SK-N-DZ (cell line): ENCODE results near the gene RAI1.

Experiments used
- DNase-seq: peaks from one replicate; pipeline ENCODE4 v3.0.0-alpha.2; 2015; ENCODE audit warnings: low spot score

RAI1 gene

DNA sequence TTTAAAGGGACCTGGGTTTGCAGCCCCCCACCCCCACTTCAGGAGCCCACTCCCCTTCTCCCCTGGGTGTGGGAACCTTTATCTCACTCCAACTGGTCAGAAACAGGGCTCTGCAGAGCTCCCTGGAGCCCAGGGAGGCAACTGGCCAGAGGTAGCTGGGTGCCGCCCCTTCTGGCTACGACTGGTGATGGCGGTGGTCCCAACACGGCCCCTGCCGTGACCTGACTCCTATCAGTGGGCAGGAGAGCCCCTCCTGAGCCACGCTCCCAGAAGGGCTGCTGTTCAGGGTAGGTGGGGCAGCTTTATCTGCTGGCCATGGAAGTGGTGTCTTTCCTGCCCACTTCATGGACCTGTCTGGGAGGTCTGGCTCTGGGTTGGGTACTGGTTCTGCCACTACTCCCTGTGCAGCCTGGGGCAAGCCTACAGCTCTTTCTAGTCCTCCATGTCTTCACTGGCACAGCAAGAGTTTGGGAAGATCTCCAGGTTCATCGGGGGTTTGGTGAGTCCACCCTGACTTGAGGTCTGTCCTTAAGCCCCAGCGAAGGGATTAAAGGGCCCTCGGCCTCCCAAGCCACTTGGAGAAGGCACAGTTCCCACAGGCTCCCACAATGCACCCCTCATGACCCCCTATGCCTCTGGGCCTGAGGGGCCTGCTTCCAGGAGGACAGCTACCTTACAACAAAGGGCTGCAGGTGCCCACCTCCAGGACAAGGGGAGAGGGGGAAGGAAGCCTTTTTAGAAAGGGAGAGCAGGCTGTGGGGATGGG, 161.0 kb downstream of the RAI1 start:
- no peak for DNase-seq

DNA sequence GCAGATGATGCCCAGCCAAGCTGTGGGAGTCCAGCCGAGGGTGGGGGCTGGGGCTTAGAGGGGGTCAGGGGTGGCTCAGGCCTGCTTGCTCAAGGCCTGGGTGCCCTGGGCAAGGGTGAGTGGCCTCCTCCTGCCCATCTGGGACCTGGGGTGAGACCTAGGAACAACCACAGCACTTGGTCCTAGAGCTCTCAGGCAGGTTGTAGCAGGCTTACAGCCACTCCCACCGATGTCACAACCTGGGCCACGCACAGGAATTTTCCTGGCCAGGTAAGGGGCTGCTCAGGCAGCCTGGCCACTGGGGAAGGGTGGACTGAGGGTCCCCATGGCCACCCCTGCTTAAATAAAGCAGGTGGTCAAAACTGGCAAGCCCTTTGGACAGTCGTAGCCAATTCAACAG, 161.8 kb downstream of the RAI1 start:
- no peak for DNase-seq

DNA sequence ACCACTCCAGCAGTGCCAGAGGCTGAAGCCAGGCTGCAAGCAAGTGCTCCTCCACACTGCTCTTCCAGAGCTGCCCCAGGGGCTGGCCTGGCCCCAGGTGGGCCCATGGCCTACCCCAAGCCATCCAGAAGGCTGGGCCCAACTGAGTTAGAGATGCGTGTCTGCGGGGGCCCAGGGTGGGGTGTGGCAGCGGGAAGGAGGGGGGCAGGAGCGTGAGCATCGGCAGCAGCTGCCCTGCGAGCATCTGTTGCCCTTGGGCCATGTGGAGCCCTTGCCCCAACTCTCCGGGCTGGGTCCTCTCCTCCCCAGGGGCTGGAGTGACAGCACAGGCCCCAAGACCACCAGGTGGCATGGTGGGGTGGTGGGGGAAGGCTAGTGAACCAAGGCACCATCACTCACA, 162.8 kb downstream of the RAI1 start:
- no peak for DNase-seq

DNA sequence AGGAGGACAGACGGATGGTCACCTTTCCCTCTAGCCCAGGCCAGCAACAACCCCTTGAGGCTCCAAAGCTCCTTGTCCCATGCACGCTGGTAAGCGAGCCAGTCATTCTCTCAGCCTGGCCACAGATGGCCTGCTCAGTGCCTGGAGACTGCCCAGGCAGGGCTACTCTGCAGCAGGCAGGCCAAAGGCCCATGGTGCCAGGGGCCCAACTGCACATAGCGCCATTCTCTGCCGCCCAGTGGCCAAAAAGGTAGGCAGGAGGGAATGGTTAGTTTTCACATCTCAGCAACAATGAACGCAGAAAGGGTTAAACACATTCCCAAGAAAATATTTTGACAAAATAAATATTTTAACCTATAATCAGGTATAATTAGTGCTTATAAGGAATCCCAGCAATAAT, 163.2 kb downstream of the RAI1 start:
- DNase-seq: no peak

DNA sequence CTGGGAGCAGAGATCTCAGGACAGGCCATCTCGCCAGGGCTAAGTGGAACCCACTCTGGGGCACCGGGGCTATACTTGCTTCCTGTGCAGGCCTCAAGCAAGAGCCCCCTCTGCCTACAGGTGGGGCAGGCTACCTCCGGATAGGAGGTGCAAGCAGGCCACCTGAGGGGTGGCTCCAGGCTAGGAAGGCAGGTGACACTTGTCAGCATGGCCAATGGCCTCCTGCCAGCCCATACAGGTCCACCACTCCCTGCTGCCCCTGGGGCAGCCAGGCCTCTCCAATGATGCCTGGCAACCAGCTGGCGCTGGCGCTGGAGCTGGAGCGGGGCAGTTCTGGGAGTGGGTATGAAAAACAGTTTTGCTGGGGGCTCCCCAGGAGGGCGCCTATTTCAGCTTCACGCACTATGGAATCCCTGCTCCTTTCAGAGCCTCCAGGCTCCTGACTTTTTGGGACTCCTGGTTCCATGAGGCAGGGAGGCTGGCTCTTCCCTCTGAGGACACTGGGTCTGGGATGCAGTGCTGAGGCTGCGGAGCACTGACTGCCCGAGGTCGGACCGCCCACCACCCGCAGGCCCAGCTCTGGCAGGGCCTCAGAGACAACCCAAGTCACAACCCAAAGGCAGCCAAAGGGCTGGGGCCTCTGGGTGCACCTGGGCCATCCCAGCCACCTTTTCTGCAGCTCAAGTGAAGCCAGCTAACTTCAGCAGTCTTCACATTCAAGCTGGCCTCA, 164.0 kb downstream of the RAI1 start:
- DNase-seq: no peak

DNA sequence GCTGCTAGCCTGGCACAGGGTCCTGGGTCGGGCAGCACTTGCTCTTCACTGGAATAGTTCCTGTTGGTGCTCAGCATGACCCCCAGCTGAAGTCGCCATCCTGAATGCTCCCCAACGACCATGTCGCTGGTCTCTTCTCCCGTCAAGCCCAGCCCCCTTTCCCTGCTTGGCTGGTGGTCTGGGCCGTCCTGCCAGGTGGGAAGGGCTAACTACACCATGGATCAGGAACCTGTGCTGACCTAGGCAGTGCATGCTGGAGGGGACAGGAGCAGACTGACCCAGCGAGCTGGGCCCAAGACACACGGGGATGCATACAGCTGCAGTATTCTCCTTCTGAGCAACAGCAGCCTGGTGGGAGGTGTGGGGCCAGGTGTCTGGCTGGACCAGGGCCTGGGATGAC, 164.7 kb downstream of the RAI1 start:
- no peak for DNase-seq

DNA sequence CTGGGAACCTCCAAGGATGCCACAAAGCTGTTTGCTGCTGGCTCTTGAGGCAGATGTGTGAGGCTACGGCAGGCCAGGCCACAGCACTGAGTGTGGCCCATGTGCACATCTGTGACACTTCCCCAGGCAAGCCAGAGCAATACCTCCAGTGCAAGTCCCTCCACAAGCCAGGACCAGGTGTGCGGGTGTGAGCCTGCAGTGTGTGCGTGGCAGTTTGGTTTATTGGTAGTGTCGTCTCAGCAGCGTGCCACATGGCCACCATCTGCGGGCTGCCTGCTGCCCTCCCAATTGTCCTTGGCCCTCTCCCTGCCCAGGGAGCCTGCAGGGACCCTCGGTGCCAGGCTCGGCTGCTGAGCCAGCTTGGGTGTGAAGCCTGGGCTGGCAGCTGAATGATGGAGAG, 165.4 kb downstream of the RAI1 start:
- DNase-seq: no peak

DNA sequence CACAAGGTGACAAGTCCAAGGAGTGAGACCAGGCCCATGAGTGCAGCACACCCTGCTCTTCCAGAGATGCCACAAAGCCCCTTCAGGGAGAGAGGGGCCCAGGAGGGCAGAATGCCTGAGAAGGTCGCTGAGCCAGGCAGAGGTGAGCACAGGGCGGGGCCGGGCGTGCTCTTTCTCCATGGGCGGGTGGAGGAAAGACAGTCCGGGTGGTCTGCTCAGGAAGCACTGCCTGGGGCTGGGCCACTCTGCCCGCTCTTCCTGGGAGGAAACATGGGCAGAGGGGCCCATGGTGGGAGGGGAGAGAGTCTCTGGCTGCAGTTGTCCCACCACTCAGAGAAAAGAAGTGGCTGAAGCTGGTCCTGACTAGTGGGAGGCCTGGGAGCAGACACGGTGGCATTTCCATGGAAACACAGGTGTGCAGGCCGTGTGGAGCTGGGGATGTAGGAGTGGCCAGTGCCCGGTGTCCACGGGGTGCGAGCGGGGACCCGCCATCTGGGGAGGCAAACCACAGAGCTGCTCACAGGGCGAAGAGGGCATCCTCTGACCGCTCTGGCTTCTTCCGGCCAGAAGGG, 165.9 kb downstream of the RAI1 start:
- no peak for DNase-seq

DNA sequence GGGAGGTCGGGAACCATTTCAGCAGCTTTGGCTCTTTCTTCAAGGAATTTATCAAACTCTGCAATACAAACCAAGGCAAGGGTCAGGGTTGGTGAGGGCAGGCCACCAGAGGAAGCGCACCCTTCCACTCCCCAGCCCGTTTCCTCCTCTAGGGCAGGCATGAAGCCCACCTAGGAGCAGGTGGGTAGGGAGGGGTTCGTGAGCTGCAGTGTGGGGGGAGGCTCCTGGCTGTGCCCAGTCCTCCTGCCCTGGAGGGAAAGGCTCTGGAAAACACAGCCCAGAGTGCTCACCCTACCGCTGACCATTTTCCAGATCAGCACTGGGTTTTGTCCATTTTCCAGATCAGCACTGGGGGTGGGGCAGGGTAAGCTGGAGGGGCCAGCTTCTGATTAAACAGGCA, 166.5 kb downstream of the RAI1 start:
- no peak for DNase-seq

DNA sequence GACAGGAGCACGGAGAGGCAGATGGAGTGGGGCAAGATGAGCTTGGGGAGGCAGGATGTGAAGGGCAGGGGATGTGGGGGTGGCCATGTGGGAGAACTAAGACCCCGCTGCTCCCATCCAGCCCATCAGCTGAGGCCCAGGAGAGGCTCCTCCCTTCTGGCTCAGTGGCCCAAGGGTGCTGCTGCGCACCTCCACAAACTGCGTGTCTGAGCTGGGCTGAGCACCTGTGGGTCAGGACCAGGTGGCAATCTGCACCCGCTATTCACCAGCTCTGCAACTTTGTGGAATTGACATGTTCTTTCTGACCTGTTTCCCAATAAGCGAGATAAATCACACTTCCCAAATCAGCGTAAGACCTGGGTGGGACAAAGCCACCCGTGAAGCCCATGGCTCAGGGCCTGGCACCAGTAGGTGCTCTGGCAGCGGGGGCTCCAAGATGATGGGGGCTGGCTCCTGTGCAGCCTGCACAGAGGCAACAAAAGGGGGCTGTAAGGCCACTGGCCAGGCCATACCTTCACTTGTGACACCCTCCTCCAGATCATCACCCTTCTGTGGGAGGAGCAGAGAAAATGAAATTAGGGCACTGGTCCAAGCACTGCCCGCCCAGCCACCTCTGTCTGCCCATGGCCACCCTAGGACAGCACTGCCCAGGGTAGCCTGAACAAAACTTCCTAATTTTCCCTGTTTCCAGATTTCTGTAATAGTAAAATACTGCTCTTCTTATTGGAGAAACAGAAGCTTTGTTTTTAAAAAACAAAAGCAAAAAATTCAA, 167.2 kb downstream of the RAI1 start:
- DNase-seq: no peak

DNA sequence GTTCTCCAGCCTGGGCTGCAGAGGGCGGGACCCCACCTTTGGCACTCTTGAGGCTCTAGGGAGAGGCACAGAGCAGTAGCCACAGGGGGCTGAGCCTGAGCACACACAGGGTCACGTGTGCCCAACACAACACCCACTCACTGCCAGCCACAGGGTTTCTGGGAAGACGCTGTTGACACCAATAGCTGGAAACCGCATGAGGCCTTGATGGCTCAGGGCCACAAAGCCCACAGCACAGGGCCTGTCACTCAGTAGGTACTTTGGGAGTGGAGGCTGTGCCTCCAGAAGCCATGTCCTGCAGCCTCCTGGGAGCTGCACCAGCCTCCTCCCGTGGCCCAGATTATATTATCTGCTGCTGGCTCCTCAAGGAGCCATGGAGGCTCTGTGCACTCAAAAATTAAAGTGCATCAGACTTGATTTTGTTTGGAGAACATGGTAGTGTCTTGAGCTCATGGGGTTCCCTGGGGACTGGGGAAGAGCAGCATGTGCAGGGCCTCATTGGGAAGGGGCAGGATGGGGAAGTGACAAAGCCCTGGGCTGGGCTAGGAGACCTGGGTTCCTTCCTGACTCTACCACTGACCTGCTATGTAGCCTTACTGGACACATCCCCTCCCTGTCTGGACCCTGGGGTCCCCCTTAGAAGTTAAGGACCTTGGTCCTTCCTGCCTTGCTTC, 168.0 kb downstream of the RAI1 start:
- no peak for DNase-seq

DNA sequence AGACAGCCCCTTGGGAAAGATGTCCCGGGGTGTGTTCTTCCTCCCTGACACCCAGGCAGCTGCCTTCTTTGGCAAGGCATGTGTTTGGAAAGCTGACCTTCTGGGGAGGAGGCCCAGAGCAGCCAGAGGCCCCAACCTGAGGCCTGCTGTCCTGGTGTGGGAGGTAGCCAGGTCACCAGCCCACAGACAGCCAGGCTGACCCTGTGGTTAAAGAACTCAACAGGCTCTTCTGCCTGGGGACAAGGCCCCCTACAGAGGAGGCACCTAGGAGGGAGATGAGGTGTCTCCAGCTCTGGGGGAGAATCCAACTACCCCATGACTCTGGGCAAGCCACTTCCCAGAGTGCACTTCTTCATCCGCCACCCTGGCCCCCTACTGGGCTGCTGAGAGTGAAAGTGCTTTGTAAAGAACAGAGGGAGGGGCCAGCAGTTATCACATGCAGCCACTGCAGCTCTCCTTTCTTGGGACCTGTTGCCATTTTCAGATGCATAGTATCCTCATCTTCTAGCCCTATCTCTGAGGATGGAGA, 168.7 kb downstream of the RAI1 start:
- peak; percentile 60 for DNase-seq

DNA sequence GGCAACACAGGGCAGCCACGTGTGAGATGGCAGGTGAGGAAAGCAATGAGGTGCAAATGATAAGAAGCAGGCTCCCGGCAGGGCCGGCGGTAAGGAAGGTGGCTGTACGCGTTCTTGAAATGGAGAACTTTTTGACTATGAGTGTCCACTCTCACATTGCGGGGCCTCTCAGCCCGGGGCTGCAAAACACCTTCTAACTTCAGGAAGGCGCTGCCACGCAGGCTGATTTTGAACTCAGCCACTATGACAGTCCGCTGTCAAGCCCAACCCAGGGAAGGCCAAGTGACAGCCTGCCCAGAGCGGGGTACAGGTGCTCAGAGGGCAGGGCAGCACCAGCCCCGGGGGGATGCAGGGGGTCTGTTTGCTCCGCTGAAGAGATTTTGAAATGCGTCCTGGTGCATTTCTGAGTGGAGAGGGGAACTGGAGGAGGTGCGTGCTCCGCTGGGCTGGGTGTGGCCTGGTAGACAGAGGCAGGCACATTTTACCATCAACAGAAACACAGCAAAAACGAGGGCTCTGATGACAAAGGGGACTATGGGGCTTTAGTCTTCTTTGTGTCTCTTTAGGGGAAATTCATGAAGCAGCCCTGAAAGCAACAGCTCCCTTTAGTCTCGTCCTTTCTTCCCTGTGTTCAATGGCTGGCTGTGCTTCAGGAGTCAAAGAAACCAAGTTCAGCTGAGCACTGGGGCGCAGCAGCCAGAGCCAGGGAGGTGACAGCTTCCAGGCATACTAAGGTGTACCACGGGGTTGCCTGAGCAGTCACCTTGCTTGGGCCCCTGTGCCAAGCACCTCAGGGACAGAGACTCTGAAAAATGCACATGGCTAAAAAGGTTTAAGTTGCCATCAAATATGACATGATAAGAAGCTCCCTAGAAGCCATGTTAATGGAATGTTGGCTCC, 170.1 kb downstream of the RAI1 start:
- no peak for DNase-seq

DNA sequence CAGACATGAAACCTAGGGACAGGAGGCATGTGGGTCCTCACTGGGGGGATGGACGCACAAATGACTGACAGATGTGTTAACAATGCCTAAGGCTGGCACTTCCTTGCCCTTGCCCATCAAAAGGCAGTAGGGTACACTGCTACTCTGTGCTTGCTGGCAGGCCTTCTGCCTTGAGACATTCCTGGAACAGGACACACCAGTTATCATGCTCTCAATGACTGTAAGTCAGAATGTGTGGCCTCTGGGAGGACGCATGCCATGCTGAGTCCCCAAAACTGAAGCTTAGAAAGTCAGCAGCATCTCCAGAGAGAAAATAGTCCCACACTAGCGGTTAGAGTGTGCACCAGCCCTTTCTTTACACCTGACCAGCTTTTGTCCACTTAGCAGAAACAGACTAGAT, 171.7 kb downstream of the RAI1 start:
- no peak for DNase-seq

DNA sequence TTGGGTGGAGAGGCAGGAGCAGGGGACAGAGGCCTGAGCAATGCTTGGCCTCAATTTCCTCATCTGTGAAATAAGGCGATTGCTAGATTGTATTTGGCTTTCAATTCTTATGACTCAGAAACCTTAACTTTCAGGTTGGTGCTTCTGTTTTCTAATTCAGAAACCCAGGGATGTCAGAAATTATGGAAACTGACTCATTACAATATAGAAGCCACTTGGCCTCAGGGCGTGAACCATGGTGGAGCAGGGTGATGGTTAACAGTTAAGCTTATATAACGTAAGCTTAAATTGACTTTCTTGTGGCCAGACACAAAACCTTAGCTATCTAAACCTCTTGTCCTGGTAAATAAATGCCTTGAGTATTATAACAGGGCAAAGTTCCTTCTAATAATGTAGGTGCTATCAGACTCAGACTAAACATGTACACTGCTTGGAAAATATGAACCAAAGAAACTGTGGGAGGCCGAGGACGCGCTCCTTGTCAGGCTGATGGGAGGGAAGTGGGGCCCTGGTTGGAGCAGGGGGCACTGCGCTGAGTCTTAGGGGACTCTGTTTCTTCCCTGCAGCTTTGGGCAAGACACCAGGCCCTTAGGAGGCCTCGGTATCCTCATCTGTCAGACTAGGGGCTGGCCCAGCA, 172.7 kb downstream of the RAI1 start:
- no peak for DNase-seq

DNA sequence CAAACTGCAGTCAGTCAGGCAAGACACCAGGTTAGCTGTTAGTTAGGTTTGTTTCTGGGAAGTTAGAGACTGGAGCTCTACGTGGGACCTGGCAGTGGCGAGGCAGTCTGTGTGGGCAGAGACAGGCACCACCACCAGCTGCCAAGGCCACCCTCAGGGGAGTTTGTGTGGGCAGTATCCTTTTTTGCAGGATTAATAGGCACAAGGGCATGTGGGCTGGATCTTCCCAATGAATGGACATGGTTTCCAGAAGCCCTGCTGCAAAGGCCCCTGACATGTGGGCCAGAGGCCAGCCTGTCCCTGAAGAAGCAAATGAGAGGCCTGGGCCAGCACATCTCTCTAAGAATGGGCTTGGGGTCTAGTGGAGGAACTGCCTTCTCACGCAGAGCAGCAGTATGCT, 174.7 kb downstream of the RAI1 start:
- DNase-seq: no peak

DNA sequence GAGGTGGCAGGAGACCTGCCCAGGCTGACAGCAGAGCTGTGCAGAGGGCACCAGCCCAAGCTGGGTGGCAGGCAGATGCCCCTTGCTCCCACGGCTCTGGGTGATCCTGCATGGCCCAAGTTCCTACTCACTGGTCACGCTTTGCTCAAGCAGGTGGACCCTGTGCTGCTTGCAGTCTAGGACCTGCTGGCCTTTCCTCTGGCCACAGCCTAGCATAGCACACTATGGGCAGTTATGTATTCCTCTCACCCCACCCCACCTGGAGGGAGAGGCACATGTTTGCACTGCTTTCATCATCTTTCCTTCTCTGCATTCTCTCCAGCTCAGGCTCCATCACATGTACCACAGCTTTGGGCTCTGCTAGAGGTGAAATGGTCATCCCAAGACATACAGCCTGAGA, 175.1 kb downstream of the RAI1 start:
- no peak for DNase-seq

DNA sequence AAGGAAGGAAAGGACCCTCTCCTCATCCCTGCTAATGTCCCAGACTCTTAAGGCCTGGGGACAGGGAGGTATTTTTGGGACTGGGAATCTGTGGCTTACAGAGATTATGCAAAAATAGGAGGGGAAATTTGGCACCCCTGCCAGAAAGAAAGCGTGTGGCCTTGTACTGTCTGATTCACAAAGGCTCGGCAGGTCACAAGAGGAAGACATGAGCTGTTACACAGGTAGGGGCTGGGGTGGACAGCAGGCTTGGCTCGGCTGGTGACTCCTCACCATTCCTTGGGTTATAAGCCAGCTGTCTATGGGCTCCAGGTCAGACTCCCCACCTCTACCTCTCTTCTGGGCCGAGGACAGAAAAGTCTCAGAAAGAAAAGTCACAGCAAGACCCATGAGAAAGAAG, 176.2 kb downstream of the RAI1 start:
- no peak for DNase-seq

DNA sequence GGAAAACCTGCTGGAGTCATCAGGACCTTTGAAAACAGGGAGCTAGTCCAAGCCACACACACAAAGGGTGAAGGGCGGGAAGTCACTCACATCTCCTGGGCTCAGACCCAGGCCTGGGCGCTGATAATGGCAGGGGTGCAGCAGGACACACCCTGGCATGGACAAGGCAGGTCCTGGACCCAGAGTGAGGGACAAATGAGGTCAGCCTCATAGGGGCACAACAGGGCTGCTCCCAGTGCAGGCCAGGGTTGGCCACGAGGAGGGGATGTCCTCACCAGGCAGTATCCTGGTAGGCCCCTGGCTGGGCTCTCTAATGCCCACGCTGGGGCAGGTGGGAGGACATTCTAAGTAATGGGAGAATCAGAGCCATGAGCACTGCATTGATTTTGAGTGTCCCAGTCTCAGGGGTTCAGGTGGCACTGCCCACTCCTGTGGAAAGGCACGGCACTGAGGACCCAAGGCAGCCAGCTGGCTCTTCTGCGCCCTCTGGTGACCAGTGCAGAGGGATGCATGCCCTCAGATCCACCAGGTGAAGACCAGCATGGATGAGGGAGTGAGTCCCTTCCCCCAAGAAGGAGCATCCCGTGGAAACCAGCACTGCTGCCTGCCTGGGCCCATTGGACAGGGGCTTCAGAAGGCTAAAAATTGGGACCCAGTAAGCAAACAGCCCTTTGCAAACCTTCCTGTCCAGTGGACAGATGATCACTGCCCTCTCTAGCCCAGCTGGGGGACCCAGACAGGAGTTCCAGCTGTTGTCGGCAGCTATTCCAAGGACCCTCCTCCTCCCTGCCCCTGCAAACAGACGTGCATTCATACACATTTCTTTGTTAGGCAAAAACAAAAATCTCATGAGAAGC, 178.9 kb downstream of the RAI1 start:
- peak; percentile 71 for DNase-seq
